Mesendoderm (in vitro differentiated cells): ENCODE results near the gene TCEANC2. TPM values are rescaled to one million over a fixed set of nuclear protein-coding genes. Genes with fewer than 3 reads are reported as not detected.
"Not testable (repeated sequence)": the region's sequence is repeated elsewhere in the genome, so short reads cannot be mapped to it uniquely, and the experiment has no call there.

Experiments used
- DNase-seq: peaks from one replicate; pipeline ENCODE4 v3.0.0; 2013
- H2AK5ac ChIP-seq: 2 replicates; pipeline ENCODE4 v1.6.1; 2013; ENCODE audit warnings: low read length, inconsistent platforms
- H2BK120ac ChIP-seq: 2 replicates; pipeline ENCODE4 v1.6.1; 2013; ENCODE audit warnings: low read depth, mild to moderate bottlenecking, low read length, moderate library complexity, mixed read lengths
- H2BK15ac ChIP-seq: replicated peaks from 2 replicates; pipeline ENCODE4 v1.6.1; 2013; ENCODE audit warnings: low read depth, mild to moderate bottlenecking, moderate library complexity
- H2BK5ac ChIP-seq: 2 replicates; pipeline ENCODE4 v1.6.1; 2013; ENCODE audit warnings: low read length, inconsistent platforms
- H3K18ac ChIP-seq: 2 replicates; pipeline ENCODE4 v1.6.1; 2013; ENCODE audit warnings: mild to moderate bottlenecking, low read length, mixed read lengths
- H3K23ac ChIP-seq: one replicate; pipeline ENCODE4 v1.6.1; 2013; ENCODE audit warnings: low read length
- H3K27ac ChIP-seq: 2 replicates; pipeline ENCODE4 v1.5.1; 2013; ENCODE audit warnings: low read depth, mild to moderate bottlenecking, inconsistent platforms, low read length, moderate library complexity
- H3K27me3 ChIP-seq: 2 replicates; pipeline ENCODE4 v1.6.1; 2013; ENCODE audit warnings: low read length, control low read depth, mild to moderate bottlenecking, inconsistent platforms; ENCODE audit not compliant: insufficient read depth, poor library complexity
- H3K36me3 ChIP-seq: 2 replicates; pipeline ENCODE4 v1.6.1; 2013; ENCODE audit warnings: low read length, inconsistent platforms; ENCODE audit not compliant: control insufficient read depth, insufficient read depth
- H3K4ac ChIP-seq: one replicate; pipeline ENCODE4 v1.6.1; 2013; ENCODE audit warnings: low read depth, mild to moderate bottlenecking, low read length, moderate library complexity
- H3K4me1 ChIP-seq: 2 replicates; pipeline ENCODE4 v1.6.1; 2013; ENCODE audit warnings: low read depth, low read length, inconsistent platforms; ENCODE audit not compliant: control insufficient read depth
- H3K4me2 ChIP-seq: 2 replicates; pipeline ENCODE4 v1.6.1; 2013; ENCODE audit warnings: low read length
- H3K4me3 ChIP-seq: 2 replicates; pipeline ENCODE4 v1.5.1; 2013; ENCODE audit warnings: mild to moderate bottlenecking, low read length
- H3K56ac ChIP-seq: one replicate; pipeline ENCODE4 v1.6.1; 2013; ENCODE audit warnings: low read length
- H3K79me1 ChIP-seq: 2 replicates; pipeline ENCODE4 v1.6.1; 2013; ENCODE audit warnings: low read length, inconsistent platforms
- H3K79me2 ChIP-seq: 2 replicates; pipeline ENCODE4 v1.6.1; 2013; ENCODE audit warnings: mild to moderate bottlenecking, low read length; ENCODE audit not compliant: control insufficient read depth, insufficient read depth
- H3K9ac ChIP-seq: 2 replicates; pipeline ENCODE4 v1.6.1; 2013; ENCODE audit warnings: low read length, inconsistent platforms
- H4K5ac ChIP-seq: one replicate; pipeline ENCODE4 v1.6.1; 2013; ENCODE audit warnings: low read length
- H4K8ac ChIP-seq: one replicate; pipeline ENCODE4 v1.6.1; 2013; ENCODE audit warnings: low read depth, mild to moderate bottlenecking, control low read depth, low read length, moderate library complexity
- WGBS: extraction: QIAGEN DNeasy Blood & Tissue Kit; methylation state at CpG from one replicate; pipeline ENCODE4 v1.1.7; 2013; ENCODE audit warnings: low lambda C conversion rate, missing lambda C conversion rate; ENCODE audit not compliant: insufficient coverage; ENCODE audit errors: extremely low coverage; 5-methylcytosine and 5-hydroxymethylcytosine counted together
- polyA plus RNA-seq, 2 experiments: library from polyadenylated mRNA; stranded (reverse); fragments of 200-250 nt; gene quantifications; one replicate each; pipeline ENCODE4 v1.2.3, GENCODE V29; 2013

TCEANC2 gene
- 2.1 TPM for polyA plus RNA-seq (2013, experiment 1 of 2)
- 1.9 TPM for polyA plus RNA-seq (2013, experiment 2 of 2)

DNA sequence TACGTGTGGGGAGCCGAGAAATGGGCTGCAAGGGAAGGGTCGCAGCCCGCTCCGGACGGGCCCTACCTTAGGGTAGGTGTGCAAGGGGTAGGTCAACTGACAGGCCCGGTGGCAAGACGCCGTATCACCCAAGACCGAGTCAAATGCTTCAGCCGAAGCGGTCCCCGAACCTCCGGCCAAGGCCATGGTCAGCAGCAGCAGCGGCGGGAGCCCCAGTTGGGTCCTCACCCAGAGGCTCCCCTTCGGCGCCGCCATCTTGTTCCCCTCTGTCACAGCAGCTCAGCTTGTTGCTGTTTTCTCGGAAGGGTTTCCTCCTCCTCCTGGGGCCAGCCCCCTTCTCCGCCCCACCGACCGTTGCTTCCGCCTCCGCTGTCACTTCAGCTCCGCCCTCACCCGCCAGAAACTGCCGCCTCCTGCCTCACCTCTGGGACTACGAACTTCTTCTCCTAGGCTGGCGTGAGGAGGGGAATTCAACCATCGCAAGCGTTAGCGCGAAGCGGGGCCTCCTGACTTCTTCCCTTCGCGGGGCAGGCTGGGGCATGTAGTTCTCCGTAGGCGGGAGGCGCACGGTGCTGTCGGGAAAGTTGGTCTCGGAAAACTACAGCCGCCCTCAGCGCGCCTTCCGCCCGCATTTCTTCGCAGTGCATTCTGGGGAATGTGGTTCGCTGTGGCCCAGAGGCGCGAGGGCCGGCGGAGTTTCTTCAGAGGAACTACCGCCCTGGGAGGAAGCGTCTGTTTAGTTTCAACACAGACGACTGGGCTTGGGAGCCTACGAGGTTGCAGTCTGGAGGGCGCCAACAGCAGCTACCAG, at the start of gene TCEANC2, which contains the start of gene TMEM59:
Gene TCEANC2 (plus strand): TSS at position 675 of the 811 bp plus-strand sequence. CDS start 815 bp downstream, outside the sequence.
Gene TMEM59 (minus strand): TSS at position 271 of the 811 bp plus-strand sequence. CDS start 16 bp downstream, at position 255.
- H3K23ac ChIP-seq = peak within 1 kb of the TSS; percentile 52
- no peaks in the 10 kb centered on the region for H3K36me3 ChIP-seq
- H3K4ac ChIP-seq = peak within 1 kb of the TSS; percentile 39
- no peak within 1 kb of the TSS for H4K5ac ChIP-seq
- H3K56ac ChIP-seq = peak within 1 kb of the TSS; percentile 92
- H3K4me2 ChIP-seq = peak within 1 kb of the TSS; percentile 57
- no peak within 1 kb of the TSS for H2AK5ac ChIP-seq
- H3K9ac ChIP-seq = peak within 1 kb of the TSS; percentile 82
- no CpG with 5 or more reads among the region's 59 CpGs for WGBS
- no peak within 1 kb of the TSS for H3K18ac ChIP-seq
- peak within 1 kb of the TSS; percentile 77 for H3K4me3 ChIP-seq
- H2BK15ac ChIP-seq = no peak within 1 kb of the TSS
- H4K8ac ChIP-seq = peak within 1 kb of the TSS; percentile 67
- H3K27ac ChIP-seq = peak within 1 kb of the TSS; percentile 46
- no peaks in the 10 kb centered on the region for H3K4me1 ChIP-seq
- H2BK5ac ChIP-seq = peak within 1 kb of the TSS; percentile 7
- H3K27me3 ChIP-seq = no peaks in the 10 kb centered on the region
- peak; percentile 100 for DNase-seq
- H3K79me2 ChIP-seq = peaks cover 6% of the 10 kb centered on the region
- no peak within 1 kb of the TSS for H2BK120ac ChIP-seq
- H3K79me1 ChIP-seq = peaks cover 7% of the 10 kb centered on the region

DNA sequence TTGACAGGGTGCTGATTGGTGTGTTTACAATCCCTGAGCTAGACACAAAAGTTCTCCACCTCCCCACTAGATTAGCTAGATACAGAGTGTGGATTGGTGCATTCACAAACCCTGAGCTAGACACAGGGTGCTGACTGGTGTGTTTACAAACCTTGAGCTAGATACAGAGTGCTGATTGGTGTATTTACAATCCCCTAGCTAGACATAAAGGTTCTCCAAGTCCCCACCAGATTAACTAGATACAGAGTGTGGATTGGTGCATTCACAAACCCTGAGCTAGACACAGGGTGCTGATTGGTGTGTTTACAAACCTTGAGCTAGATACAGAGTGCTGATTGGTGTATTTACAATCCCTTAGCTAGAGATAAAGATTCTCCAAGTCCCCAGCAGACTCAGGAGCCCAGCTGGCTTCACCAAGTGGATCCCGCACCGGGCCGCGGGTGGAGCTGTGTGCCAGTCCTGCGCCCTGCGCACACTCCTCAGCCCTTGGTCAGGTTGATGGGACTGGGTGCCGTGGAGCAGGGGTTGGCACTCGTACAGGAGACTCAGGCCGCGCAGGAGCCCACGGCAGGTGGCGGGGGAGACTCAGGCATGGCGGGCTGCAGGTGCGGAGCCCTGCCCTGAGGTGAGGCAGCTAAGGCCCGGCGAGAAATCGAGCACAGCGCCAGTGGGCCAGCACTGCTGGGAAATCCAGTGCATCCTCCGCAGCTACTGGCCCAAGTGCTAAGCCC, 49.5 kb upstream of the TCEANC2 start:
- not testable (repeated sequence) for H3K27me3 ChIP-seq, H3K23ac ChIP-seq, H3K4me3 ChIP-seq, H2BK120ac ChIP-seq, H3K56ac ChIP-seq, H4K8ac ChIP-seq, H3K4me1 ChIP-seq, H2AK5ac ChIP-seq, H3K27ac ChIP-seq, H3K79me1 ChIP-seq, H4K5ac ChIP-seq, H3K18ac ChIP-seq, H3K4me2 ChIP-seq, H2BK5ac ChIP-seq, H3K4ac ChIP-seq, DNase-seq, H2BK15ac ChIP-seq, H3K36me3 ChIP-seq, H3K79me2 ChIP-seq, H3K9ac ChIP-seq
- no CpG with 5 or more reads among the region's 19 CpGs for WGBS

DNA sequence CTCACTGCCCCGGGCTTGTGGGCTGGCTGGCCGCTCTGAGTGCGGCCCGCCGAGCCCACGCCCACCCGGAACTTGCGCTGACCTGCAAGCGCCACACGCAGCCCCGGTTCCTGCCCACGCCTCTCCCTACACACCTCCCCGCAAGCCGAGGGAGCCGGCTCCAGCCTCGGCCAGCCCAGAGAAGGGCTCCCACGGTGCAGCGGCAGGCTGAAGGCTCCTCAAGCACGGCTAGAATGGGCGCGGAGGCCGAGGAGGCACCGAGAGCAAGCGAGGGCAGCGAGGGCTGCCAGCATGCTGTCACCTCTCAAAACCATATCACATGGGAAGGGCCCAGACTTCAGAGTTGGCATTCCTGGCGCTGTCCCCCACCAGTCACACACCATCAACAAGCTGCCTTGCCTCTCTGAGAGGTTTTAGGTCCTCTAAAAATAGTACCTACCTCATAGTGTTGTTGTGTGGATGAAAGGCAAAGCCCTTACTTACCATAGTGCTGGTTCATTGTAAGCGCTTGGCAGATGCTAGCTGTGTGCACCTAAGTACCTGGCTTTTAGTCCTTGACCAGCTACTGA, 48.8 kb upstream of the TCEANC2 start:
- no peak overlapping the region for H3K27ac ChIP-seq
- no peak for DNase-seq
- no peak overlapping the region for H3K4me3 ChIP-seq
- no peak overlapping the region for H3K9ac ChIP-seq
- no peaks in the 10 kb centered on the region for H3K36me3 ChIP-seq
- no peak overlapping the region for H3K23ac ChIP-seq
- no peaks in the 10 kb centered on the region for H3K27me3 ChIP-seq
- no CpG with 5 or more reads among the region's 27 CpGs for WGBS
- no peaks in the 10 kb centered on the region for H3K79me2 ChIP-seq
- H3K18ac ChIP-seq = no peak overlapping the region
- H3K4me2 ChIP-seq = no peak overlapping the region
- H3K4me1 ChIP-seq = no peaks in the 10 kb centered on the region
- H2AK5ac ChIP-seq = no peak overlapping the region
- H4K8ac ChIP-seq = no peak overlapping the region
- H3K56ac ChIP-seq = no peak overlapping the region
- H2BK5ac ChIP-seq = no peak overlapping the region
- H3K79me1 ChIP-seq = no peaks in the 10 kb centered on the region
- H3K4ac ChIP-seq = no peak overlapping the region
- H4K5ac ChIP-seq = no peak overlapping the region
- H2BK120ac ChIP-seq = no peak overlapping the region
- no peak overlapping the region for H2BK15ac ChIP-seq

DNA sequence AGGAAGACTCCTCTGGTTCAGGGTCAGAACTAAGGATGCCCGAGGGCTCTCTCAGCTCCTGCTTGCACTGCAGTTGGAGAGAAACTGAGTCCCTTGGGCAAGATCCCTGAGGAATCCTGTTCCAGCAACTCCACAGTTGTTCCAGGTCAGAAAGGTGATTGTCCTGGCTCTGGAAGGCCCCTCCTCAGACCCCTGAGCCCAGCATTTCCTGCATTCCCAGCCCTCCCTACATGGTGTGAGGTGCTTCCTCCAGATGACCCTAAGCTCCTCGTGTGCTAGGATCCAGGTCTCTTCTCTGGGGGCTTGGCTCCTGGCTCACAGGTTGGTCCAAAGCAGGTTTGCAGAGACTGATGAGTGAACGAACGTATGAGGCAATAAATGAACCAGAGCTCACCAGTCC, 46.9 kb upstream of the TCEANC2 start:
- Histone ChIP-seq H3K36me3 (no peaks in the 10 kb centered on the region), H3K4me3 (no peak overlapping the region), H4K8ac (no peak overlapping the region), H2BK5ac (no peak overlapping the region), H2BK15ac (no peak overlapping the region), H3K79me2 (no peaks in the 10 kb centered on the region), H2AK5ac (no peak overlapping the region), H3K4me1 (no peaks in the 10 kb centered on the region), H4K5ac (no peak overlapping the region), H3K4ac (no peak overlapping the region), H2BK120ac (no peak overlapping the region), H3K23ac (no peak overlapping the region), H3K18ac (no peak overlapping the region), H3K4me2 (no peak overlapping the region), H3K56ac (no peak overlapping the region), H3K27me3 (no peaks in the 10 kb centered on the region), H3K27ac (no peak overlapping the region), H3K9ac (no peak overlapping the region), H3K79me1 (no peaks in the 10 kb centered on the region)
- no CpG with 5 or more reads among the region's 4 CpGs for WGBS
- DNase-seq = no peak

DNA sequence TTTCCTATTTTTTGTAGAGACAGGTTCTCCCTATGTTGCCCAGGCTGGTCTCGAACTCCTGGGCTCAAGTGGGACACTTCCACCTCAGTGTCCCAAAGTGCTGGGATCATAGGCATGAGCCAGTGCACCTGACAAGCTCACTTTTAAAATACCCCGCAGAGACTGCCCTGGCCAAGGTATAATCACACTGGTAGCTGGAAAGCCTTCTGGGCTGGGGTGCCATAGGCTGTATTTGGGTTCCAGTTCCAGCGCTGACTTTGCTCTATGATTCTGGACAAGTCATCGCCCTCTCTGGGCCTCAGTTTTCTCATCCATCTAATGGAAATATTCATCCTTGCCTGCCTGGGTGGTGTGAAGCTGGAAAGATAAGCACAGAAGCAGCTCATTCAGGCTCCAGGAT, 45.8 kb upstream of the TCEANC2 start:
- H4K5ac ChIP-seq = no peak overlapping the region
- H3K27me3 ChIP-seq = no peaks in the 10 kb centered on the region
- H3K23ac ChIP-seq = no peak overlapping the region
- no peak overlapping the region for H3K56ac ChIP-seq
- H2BK15ac ChIP-seq = no peak overlapping the region
- H2BK120ac ChIP-seq = no peak overlapping the region
- H3K9ac ChIP-seq = no peak overlapping the region
- no peaks in the 10 kb centered on the region for H3K36me3 ChIP-seq
- no peaks in the 10 kb centered on the region for H3K4me1 ChIP-seq
- H3K27ac ChIP-seq = no peak overlapping the region
- WGBS = no CpG with 5 or more reads among the region's 4 CpGs
- no peak for DNase-seq
- no peak overlapping the region for H2BK5ac ChIP-seq
- no peak overlapping the region for H3K4me2 ChIP-seq
- no peak overlapping the region for H3K4ac ChIP-seq
- H3K18ac ChIP-seq = no peak overlapping the region
- no peak overlapping the region for H2AK5ac ChIP-seq
- H3K4me3 ChIP-seq = no peak overlapping the region
- H3K79me1 ChIP-seq = no peaks in the 10 kb centered on the region
- no peak overlapping the region for H4K8ac ChIP-seq
- no peaks in the 10 kb centered on the region for H3K79me2 ChIP-seq
